Parathyroid adenoma (tissue), 2 donors: Measurements from ENCODE around the gene AGTRAP.
A peak's percentile ranks its signal among the peaks of the same experiment; 100 is the strongest.

Experiments
- H2AFZ ChIP-seq: fragments of 300-600 bp; sonication (generic); one replicate; pipeline ENCODE4 v1.7.0; 2017; ENCODE audit warnings: antibody characterized with exemption, mild to moderate bottlenecking
- H3K27ac ChIP-seq: fragments of 300-600 bp; sonication (generic); one replicate; pipeline ENCODE4 v1.7.0; 2017
- H3K27me3 ChIP-seq: fragments of 300-600 bp; sonication (generic); one replicate; pipeline ENCODE4 v1.7.0; 2017; ENCODE audit warnings: low read length; ENCODE audit not compliant: control insufficient read depth, insufficient read depth
- H3K36me3 ChIP-seq: fragments of 300-600 bp; sonication (generic); one replicate; pipeline ENCODE4 v1.7.0; 2017; ENCODE audit warnings: low read length; ENCODE audit not compliant: control insufficient read depth, insufficient read depth
- H3K4me1 ChIP-seq: fragments of 300-600 bp; sonication (generic); one replicate; pipeline ENCODE4 v1.7.0; 2017; ENCODE audit warnings: control low read depth
- H3K4me2 ChIP-seq: fragments of 300-600 bp; sonication (generic); one replicate; pipeline ENCODE4 v1.7.0; 2017; ENCODE audit warnings: low read length
- H3K4me3 ChIP-seq: fragments of 300-600 bp; sonication (generic); one replicate; pipeline ENCODE4 v1.7.0; 2017; ENCODE audit warnings: low read depth, low read length
- H3K79me2 ChIP-seq: fragments of 300-600 bp; sonication (generic); one replicate; pipeline ENCODE4 v1.7.0; 2017; ENCODE audit warnings: control low read depth
- H3K9ac ChIP-seq: fragments of 300-600 bp; sonication (generic); one replicate; pipeline ENCODE4 v1.7.0; 2017; ENCODE audit warnings: mild to moderate bottlenecking
- H3K9me3 ChIP-seq: fragments of 300-600 bp; sonication (generic); one replicate; pipeline ENCODE4 v1.7.0; 2017; ENCODE audit warnings: low read length; ENCODE audit not compliant: control insufficient read depth
- TF ChIP-seq, protein P1 (sequence below): fragments of 300-600 bp; sonication (generic); IDR thresholded peaks from one replicate; pipeline ENCODE4 v1.7.0; 2017; ENCODE audit warnings: antibody characterized with exemption, mild to moderate bottlenecking
- donor health status: primary hyperparathyroidism.

AGTRAP gene

DNA sequence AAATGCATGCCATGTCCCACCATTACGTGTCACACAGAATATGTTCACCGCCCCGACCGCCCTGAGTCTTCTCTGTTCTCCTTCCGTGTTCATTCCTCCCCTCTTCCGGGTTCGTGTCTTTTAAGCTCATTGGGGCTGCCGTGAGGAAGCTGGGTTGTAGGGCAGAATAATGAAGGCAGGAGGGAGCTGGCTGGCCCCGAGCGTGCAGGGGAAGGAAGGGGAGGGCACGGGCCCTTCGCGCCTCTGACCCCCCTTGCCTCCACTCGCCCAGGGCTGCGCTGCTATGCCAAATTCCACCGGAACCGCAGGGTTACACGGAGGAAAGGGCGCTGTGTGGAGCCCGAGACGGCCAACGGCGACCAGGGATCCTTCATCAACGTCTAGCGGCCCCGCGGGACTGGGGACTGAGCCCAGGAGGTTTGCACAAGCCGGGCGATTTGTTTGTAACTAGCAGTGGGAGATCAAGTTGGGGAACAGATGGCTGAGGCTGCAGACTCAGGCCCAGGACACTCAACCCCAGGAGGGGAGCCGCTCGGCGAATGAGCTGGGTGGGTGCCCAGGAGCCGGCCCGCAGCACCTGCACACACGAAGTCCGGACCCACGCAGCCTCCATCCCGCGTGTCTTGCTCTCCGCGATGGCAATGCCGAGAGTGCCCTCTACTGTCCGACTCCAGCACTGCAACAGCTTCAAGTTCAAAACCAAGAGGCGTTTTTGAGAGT is 16.5 kb upstream of the AGTRAP start:
- no peaks in the 10 kb centered on the region for H3K79me2 ChIP-seq
- H3K36me3 ChIP-seq, result no peaks in the 10 kb centered on the region
- H3K4me1 ChIP-seq, result no peaks in the 10 kb centered on the region
- H2AFZ ChIP-seq, result peak overlapping the region; percentile 54
- no peak overlapping the region for H3K27ac ChIP-seq
- H3K9ac ChIP-seq, result no peak overlapping the region
- H3K9me3 ChIP-seq, result no peaks in the 10 kb centered on the region
- TF ChIP-seq, protein P1, sequence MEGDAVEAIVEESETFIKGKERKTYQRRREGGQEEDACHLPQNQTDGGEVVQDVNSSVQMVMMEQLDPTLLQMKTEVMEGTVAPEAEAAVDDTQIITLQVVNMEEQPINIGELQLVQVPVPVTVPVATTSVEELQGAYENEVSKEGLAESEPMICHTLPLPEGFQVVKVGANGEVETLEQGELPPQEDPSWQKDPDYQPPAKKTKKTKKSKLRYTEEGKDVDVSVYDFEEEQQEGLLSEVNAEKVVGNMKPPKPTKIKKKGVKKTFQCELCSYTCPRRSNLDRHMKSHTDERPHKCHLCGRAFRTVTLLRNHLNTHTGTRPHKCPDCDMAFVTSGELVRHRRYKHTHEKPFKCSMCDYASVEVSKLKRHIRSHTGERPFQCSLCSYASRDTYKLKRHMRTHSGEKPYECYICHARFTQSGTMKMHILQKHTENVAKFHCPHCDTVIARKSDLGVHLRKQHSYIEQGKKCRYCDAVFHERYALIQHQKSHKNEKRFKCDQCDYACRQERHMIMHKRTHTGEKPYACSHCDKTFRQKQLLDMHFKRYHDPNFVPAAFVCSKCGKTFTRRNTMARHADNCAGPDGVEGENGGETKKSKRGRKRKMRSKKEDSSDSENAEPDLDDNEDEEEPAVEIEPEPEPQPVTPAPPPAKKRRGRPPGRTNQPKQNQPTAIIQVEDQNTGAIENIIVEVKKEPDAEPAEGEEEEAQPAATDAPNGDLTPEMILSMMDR, result peak; percentile 91
- peak overlapping the region; percentile 33 for H3K4me3 ChIP-seq
- peak overlapping the region; percentile 72 for H3K4me2 ChIP-seq
- H3K27me3 ChIP-seq, result no peaks in the 10 kb centered on the region

DNA sequence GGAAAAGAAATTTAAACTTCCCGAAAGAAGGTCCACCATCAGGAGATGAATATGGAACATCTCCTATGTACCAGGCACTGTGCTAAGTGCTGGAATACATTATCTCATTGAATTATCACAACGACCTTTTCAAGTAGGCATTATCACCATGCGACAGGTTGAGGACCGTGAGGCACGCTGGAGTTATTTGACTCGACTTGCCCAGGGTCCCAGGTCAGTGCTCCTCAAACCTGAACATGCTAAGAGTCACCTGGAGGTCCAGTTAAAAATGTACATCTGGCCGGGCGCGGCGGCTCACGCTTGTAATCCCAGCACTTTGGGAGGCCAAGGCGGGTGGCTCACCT is 15.9 kb upstream of the AGTRAP start:
- Histone ChIP-seq H3K79me2 (no peaks in the 10 kb centered on the region), H3K4me3 (no peak overlapping the region), H3K27ac (no peak overlapping the region), H3K27me3 (no peaks in the 10 kb centered on the region), H2AFZ (peak overlapping the region; percentile 54), H3K4me1 (no peaks in the 10 kb centered on the region), H3K9me3 (no peaks in the 10 kb centered on the region), H3K9ac (no peak overlapping the region), H3K4me2 (no peak overlapping the region), H3K36me3 (no peaks in the 10 kb centered on the region)
- TF ChIP-seq, protein P1, result no peak

DNA sequence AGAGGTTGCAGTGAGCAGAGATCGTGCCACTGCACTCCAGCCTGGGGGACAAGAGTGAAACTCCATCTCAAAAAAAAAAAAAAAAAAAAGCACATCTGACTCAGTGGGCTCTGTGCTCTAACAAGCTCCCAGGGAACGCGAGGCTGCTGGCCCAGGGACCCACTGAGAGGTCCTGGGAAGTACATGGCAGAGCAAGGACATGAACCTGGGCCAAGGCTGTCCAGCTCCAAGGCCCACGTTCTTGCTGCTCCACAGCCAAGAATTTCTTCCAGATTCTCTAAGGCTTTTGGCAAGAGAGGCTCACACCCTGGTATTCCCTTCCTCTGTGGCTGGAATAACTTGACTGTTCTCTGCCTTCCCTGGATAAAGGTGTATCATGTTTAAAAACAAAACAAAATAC is 15.4 kb upstream of the AGTRAP start:
- Histone ChIP-seq H3K27me3 (no peaks in the 10 kb centered on the region), H3K9ac (no peak overlapping the region), H3K4me1 (no peaks in the 10 kb centered on the region), H3K9me3 (no peaks in the 10 kb centered on the region), H2AFZ (no peak overlapping the region), H3K79me2 (no peaks in the 10 kb centered on the region), H3K4me3 (no peak overlapping the region), H3K36me3 (no peaks in the 10 kb centered on the region), H3K27ac (no peak overlapping the region), H3K4me2 (no peak overlapping the region)
- TF ChIP-seq, protein P1, result no peak

DNA sequence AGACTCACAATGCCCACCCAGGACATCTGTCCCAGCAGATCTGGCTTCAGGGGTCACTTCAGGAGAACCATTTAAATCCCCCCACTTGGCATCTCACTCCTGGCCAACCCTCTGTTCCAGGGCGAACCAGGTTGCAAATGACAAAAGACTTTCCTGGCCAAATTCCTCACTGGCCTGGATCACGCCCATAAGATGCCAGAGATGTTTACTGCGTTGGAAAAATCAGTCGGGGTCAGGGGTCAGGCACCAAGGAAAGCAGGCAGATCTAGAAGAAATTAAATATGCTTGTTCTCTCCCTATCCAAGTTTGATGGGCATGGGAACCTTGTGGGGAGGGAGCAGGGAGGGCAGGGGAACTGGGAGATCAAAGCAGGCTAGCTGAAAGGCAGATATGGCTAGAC is 14.6 kb upstream of the AGTRAP start:
- TF ChIP-seq, protein P1, result no peak

DNA sequence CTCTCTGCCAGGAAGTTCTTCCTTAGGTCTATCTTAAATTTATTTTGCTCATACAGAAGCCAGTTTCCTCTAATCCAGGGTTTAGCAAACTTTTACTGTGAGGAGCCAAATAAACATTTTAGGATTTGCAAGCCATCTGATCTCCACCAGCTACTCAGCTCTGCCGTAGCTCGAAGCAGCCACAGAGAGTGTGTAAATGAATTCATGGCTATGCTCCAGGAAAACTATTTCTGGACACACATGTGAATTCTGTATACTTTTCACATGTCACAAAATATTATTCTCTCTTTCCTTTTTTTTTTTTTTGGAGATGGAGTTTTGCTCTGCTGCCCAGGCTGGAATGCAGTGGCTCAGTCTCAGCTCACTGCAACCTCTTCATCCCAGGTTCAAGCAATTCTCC is 13.4 kb upstream of the AGTRAP start:
- Histone ChIP-seq H2AFZ (no peak overlapping the region), H3K9ac (no peak overlapping the region), H3K79me2 (no peaks in the 10 kb centered on the region), H3K4me1 (no peaks in the 10 kb centered on the region), H3K4me3 (no peak overlapping the region), H3K9me3 (no peaks in the 10 kb centered on the region), H3K27ac (no peak overlapping the region), H3K36me3 (no peaks in the 10 kb centered on the region), H3K27me3 (no peaks in the 10 kb centered on the region), H3K4me2 (no peak overlapping the region)
- TF ChIP-seq, protein P1, result no peak

More for the DNA sequence above, 14.6 kb upstream of the AGTRAP start:
- Histone ChIP-seq H2AFZ (no peak overlapping the region), H3K79me2 (no peaks in the 10 kb centered on the region), H3K4me1 (no peaks in the 10 kb centered on the region), H3K27me3 (no peaks in the 10 kb centered on the region), H3K4me2 (no peak overlapping the region), H3K9ac (no peak overlapping the region), H3K9me3 (no peaks in the 10 kb centered on the region), H3K27ac (no peak overlapping the region), H3K4me3 (no peak overlapping the region), H3K36me3 (no peaks in the 10 kb centered on the region)
